GM13977 (cell line): ENCODE measurements around the gene SPDEF.

Source experiments
- DNase-seq: peaks from one replicate; pipeline ENCODE4 v3.0.0; 2012; ENCODE audit warnings: low spot score
- in situ Hi-C: fragments of 300-500 bp; cut with MboI; formaldehyde crosslinking; loops from one replicate; pipeline ENCODE4 v1.12.0; 2022; ENCODE audit warnings: low sequenced_read_pairs, low pct_unique_long_range_greater_than_20kb, mixed read lengths, inconsistent platforms; ENCODE audit not compliant: unreplicated experiment
- TF ChIP-seq, protein P1 (sequence below): IDR thresholded peaks from 2 replicates; pipeline ENCODE4 v1.5.1; 2012; ENCODE audit warnings: mild to moderate bottlenecking, control low read depth; ENCODE audit not compliant: insufficient read depth; ENCODE audit errors: extremely low read depth, missing control alignments

SPDEF gene

DNA sequence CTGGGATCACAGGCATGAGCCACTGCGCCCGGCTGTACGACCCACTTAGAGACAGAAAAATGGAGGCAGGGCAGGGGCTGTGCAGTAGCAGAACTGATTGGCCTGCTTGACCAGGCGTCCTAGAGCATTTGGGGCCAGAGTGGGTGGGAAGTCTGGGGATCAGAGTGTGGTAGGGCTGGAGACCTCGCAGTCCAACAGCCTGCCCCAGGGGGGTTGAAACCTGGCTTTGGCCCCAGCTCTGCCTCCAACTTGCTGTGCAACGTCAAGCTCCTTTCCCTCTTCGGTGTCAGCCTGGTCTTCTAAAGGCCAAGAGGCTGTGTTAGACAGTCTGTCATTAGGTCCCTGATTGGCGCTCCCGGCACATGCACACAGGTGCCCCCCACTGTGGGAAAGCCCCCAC lies 15.3 kb upstream of the SPDEF start:
- in situ Hi-C loops, result no loop called here
- DNase-seq, result no peak
- TF ChIP-seq, protein P1, sequence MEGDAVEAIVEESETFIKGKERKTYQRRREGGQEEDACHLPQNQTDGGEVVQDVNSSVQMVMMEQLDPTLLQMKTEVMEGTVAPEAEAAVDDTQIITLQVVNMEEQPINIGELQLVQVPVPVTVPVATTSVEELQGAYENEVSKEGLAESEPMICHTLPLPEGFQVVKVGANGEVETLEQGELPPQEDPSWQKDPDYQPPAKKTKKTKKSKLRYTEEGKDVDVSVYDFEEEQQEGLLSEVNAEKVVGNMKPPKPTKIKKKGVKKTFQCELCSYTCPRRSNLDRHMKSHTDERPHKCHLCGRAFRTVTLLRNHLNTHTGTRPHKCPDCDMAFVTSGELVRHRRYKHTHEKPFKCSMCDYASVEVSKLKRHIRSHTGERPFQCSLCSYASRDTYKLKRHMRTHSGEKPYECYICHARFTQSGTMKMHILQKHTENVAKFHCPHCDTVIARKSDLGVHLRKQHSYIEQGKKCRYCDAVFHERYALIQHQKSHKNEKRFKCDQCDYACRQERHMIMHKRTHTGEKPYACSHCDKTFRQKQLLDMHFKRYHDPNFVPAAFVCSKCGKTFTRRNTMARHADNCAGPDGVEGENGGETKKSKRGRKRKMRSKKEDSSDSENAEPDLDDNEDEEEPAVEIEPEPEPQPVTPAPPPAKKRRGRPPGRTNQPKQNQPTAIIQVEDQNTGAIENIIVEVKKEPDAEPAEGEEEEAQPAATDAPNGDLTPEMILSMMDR, result no peak

DNA sequence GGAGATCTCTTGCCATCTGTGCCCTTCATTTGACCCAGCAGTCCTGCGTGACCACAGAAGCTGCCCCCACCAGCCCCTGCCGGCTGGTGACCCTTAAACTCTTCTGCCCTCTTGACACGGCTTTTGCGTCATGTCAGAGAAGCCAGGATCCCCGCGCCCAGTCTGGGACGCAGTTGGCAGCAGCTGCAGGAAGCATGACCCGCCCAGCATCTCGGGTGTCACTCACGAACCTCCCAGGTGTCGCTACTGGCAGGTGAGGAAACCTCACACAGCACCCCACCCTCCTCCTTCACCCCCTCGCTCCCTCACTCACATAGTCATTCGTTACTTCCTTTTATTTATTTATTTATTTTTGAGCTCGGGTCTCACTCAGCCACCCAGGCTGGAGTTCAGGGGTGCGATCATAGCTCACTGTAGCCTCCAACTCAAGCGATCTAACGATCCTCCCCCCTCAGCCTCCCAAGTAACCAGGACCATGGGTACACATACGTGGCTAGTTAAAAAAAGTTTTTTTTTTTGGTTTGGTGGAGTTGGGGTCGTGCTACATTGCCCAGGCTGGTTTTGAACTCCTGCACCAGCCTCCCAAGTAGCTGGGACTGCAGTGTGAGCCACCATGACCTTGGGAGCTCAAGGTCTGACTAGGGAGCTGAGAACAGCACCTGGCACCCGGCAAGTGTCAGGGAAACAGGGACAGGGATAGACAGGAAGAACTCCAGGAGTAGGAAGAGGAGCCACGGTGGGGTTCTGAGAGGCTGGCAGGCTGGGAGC lies 14.1 kb upstream of the SPDEF start:
- TF ChIP-seq, protein P1, result no peak
- in situ Hi-C loops, result no loop called here
- no peak for DNase-seq

DNA sequence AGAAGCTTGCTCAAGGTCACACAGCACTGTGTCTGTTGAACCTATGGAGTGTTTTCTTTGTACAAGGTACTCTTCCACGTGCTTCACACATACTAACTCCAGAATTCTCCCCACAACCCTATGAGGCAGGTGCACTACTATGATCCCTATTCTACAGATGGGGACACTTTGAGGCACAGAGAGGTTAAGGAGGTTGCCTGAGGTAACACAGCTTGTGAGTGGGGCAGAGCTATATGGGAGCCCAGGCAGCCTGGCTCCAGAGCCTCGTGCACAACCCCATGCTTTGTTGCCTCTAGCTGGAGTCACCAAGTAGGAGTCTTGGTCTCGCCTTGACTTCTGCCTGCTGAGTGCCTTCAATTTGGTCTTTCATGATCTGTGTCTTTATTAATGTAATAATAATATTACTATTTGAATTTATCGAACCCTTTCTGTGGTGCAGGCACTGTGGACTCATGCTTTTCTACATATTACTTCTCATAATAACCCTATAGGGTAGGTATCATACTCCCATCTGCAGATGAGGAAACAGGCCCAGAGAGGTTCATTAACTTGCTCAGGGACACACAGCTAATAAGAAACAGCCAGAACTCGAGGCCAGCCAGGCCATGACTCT lies 13.3 kb upstream of the SPDEF start:
- in situ Hi-C loops, result no loop called here
- TF ChIP-seq, protein P1, result no peak
- DNase-seq, result no peak

DNA sequence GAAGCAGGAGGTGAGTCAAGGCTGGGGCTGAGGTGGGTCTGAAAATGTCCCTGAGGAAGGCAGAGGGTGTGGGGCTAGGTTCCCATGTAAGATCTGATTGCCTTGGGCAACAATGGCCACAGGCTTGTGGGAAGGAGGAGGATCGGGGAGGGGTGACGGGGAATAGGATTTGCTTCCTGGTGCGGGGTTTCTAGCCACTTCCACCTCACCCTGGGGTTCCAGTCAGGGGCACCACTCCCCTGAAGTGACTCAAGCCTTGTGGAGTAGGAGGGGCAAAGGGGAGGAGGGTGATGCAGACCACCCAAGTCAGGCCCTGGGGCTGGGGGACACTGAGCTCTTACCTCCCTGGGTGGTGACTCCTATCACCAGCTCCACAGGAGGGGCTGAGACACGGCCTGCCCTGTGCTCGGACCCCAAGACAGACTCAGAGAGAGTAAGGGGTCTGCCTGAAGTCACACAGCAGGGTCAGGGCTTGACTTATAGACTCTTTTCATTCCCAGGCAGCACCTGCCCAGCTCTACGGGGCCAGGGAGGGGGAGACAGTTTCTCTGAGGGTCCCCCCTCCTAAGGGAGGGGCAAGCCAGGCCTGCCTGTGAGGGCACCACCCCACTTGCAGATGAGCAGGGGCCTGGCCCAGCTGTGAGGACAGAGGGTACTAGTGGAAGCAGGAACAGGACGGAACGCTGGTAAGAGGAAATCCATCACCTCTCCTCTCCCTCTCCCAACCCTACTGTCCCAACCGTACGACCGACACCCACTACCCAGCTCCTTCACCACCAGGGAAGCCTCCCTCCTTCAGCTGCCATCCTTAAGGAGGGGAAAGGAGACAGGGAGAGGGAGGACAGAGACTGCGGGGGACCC lies 12.4 kb upstream of the SPDEF start:
- TF ChIP-seq, protein P1, result no peak
- no peak for DNase-seq
- in situ Hi-C loops, result no loop called here

GRCh38 chr6:34566830-34567546 lies 10.9 kb upstream of the SPDEF start:
- TF ChIP-seq, protein P1, result no peak
- DNase-seq, result no peak
- in situ Hi-C loops, result no loop called here

DNA sequence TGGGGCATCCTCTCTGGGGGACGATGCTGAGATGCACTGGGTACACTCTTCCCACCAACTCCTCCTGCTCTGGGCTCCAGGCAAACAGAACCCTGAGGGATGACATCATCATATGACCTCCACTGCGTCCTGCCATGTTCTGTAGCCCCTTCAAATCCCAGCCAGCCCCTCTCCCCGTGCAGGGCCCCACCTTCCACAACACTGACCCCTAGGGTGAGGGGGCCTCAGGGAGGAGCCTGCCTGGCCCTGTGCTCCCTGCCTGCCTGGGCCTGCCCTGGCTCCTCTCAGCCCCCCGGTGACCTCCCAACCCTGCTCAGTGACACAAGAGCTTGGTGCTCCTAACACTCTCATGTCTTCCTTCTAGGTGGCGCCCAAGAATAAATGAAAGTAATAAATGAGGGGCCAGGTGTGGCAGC lies 9.6 kb upstream of the SPDEF start:
- TF ChIP-seq, protein P1, result no peak
- in situ Hi-C loops, result no loop called here
- DNase-seq, result no peak
